Neural progenitor cell (in vitro differentiated cells): ENCODE measurements around the gene DNASE1L2.
A peak's percentile ranks its signal among the peaks of the same experiment; 100 is the strongest.

Experiments
- EZH2phosphoT487 ChIP-seq: fragments of 200-600 bp; sonication (generic); IDR thresholded peaks from 2 replicates; pipeline ENCODE4 v1.6.1; 2017; ENCODE audit warnings: antibody characterized with exemption
- TF ChIP-seq, protein P1 (sequence below): fragments of 200-600 bp; sonication (generic); IDR thresholded peaks from 2 replicates; pipeline ENCODE4 v1.5.1; 2017; ENCODE audit warnings: antibody characterized with exemption, mild to moderate bottlenecking

- TF ChIP-seq, protein P1, sequence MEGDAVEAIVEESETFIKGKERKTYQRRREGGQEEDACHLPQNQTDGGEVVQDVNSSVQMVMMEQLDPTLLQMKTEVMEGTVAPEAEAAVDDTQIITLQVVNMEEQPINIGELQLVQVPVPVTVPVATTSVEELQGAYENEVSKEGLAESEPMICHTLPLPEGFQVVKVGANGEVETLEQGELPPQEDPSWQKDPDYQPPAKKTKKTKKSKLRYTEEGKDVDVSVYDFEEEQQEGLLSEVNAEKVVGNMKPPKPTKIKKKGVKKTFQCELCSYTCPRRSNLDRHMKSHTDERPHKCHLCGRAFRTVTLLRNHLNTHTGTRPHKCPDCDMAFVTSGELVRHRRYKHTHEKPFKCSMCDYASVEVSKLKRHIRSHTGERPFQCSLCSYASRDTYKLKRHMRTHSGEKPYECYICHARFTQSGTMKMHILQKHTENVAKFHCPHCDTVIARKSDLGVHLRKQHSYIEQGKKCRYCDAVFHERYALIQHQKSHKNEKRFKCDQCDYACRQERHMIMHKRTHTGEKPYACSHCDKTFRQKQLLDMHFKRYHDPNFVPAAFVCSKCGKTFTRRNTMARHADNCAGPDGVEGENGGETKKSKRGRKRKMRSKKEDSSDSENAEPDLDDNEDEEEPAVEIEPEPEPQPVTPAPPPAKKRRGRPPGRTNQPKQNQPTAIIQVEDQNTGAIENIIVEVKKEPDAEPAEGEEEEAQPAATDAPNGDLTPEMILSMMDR: peak; percentile 29
- no peak for TF ChIP-seq EZH2phosphoT487
These were observed 42.0 kb downstream of the DNASE1L2 start for GRCh38 chr16:2278272-2278608.
